ENCODE results near the gene KCNJ4. TPM values are rescaled to one million over a fixed set of nuclear protein-coding genes. Genes with fewer than 3 reads are reported as not detected.

KCNJ4 gene
- not detected for polyA plus RNA-seq (2012; ENCODE audit: insufficient read depth, insufficient read length, low read depth)

- H3K27me3 ChIP-seq = peaks cover 61% of the 10 kb centered on the region
- no peaks in the 10 kb centered on the region for H3K9me3 ChIP-seq
- H3K36me3 ChIP-seq = no peaks in the 10 kb centered on the region
- no peak for DNase-seq
- no peaks in the 10 kb centered on the region for H3K4me1 ChIP-seq
- peak within 1 kb of the TSS; percentile 24 for H3K4me3 ChIP-seq (ENCODE audit: low read depth, low read length)
- TF ChIP-seq, protein P1, sequence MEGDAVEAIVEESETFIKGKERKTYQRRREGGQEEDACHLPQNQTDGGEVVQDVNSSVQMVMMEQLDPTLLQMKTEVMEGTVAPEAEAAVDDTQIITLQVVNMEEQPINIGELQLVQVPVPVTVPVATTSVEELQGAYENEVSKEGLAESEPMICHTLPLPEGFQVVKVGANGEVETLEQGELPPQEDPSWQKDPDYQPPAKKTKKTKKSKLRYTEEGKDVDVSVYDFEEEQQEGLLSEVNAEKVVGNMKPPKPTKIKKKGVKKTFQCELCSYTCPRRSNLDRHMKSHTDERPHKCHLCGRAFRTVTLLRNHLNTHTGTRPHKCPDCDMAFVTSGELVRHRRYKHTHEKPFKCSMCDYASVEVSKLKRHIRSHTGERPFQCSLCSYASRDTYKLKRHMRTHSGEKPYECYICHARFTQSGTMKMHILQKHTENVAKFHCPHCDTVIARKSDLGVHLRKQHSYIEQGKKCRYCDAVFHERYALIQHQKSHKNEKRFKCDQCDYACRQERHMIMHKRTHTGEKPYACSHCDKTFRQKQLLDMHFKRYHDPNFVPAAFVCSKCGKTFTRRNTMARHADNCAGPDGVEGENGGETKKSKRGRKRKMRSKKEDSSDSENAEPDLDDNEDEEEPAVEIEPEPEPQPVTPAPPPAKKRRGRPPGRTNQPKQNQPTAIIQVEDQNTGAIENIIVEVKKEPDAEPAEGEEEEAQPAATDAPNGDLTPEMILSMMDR (IDR thresholded peaks at IDR 0.05; ENCODE audit: low read depth, low read length) = no peak
Observed at GRCh38 chr22:38455076-38455529, at the start of gene KCNJ4. TSS of gene KCNJ4 (minus strand) at chr22:38455199. CDS start at chr22:38428132, 27,067 bp downstream.

DNA sequence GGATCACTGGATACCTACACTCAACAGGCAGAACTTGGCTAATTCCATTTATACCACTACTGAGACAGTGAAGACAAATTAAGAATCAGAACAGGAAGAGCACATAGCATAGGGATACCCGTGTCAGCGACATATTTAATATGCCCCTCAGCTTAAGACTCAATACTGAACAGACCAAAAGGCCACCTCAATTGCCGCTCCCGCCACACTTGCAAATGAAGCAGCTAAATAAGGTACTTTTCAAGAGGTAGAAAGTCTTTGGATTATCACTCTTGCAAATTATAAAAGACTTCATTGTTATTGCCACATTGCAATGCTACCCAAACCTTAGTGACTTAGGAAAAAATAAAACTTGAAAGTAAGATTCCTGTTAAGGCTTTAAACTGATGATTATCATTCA lies 48.0 kb upstream of the KCNJ4 start:
- H3K36me3 ChIP-seq = peaks cover 70% of the 10 kb centered on the region
- H3K27me3 ChIP-seq = no peaks in the 10 kb centered on the region
- no peak for DNase-seq
- TF ChIP-seq, protein P1 (IDR thresholded peaks at IDR 0.05; ENCODE audit: low read depth, low read length) = no peak
- no peaks in the 10 kb centered on the region for H3K9me3 ChIP-seq
- H3K4me3 ChIP-seq (ENCODE audit: low read depth, low read length) = 0 out of 2 replicates have a peak overlapping the region, but pooled peaks have one; percentile 2
- peaks cover 5% of the 10 kb centered on the region for H3K4me1 ChIP-seq

DNA sequence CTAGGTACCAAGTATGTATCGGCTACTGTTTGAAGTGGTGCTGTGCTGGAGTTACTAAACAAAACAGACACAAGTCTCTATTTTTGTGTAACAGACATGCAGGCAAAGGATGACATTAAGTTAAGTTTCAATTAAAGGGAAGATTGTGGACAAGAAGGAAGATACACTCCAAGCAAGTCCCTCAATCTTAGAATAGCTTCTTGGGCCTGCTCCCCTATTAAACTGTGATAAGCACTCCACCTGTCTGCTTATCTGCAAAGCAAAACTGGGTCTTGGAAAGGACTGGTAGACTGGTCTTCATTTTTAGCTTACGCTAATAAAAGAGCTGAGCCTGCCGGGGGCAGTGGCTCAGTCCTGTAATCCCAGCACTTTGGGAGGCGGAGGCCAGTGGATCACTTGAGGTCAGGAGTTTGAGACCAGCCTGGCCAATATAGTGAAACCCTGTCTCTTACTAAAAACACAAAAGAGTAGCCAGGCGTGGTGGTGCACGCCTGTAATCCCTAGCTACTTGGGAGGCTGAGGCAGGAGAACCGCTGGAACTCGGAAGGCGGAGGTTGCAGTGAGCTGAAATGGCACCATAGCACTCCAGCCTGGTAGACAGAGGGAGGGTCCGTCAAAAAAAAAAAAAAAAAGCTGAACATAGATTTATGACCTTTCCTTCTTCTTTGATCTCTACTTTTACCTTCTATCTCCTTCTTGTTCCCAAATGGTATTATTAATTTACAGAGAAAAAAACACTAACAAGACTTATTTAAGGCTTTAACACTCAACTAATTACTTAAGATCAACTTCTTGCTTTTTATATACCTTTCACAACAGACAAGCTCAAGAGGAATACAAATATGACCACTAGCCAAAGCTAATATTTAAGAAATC lies 47.0 kb upstream of the KCNJ4 start:
- Histone ChIP-seq H3K9me3 (no peaks in the 10 kb centered on the region), H3K4me1 (peaks cover 3% of the 10 kb centered on the region), H3K27me3 (no peaks in the 10 kb centered on the region), H3K36me3 (peaks cover 80% of the 10 kb centered on the region), H3K4me3 (ENCODE audit: low read depth, low read length) (no peak overlapping the region)
- DNase-seq = no peak
- TF ChIP-seq, protein P1 (IDR thresholded peaks at IDR 0.05; ENCODE audit: low read depth, low read length) = no peak

- no peak for DNase-seq
- Histone ChIP-seq H3K36me3 (peaks cover 96% of the 10 kb centered on the region), H3K9me3 (no peaks in the 10 kb centered on the region), H3K4me3 (ENCODE audit: low read depth, low read length) (no peak overlapping the region), H3K4me1 (no peaks in the 10 kb centered on the region), H3K27me3 (no peaks in the 10 kb centered on the region)
- TF ChIP-seq, protein P1 (IDR thresholded peaks at IDR 0.05; ENCODE audit: low read depth, low read length) = no peak
Observed at GRCh38 chr22:38497869-38498268, 42.9 kb upstream of the KCNJ4 start.

DNA sequence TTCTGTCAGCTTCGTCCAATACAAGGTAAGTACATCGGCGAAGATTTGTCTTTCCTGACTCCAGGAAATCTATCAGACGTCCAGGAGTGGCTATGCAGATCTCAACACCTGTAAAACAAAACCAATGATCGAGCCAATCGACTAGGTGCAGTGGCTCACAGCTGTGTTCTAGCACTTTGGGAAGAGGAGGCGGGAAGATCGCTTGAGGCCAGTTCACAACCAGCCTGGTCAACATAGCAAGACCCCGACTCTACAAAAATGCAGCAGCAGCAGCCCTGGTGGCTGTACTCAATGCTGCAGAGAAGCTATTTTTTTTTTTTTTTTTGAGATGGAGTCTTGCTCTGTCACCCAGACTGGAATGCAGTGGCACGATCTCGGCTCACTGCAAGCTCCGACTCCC lies 39.9 kb upstream of the KCNJ4 start:
- Histone ChIP-seq H3K4me1 (no peaks in the 10 kb centered on the region; the same call in 1 of the 2 replicates), H3K27me3 (no peaks in the 10 kb centered on the region), H3K9me3 (no peaks in the 10 kb centered on the region), H3K36me3 (peaks cover 100% of the 10 kb centered on the region), H3K4me3 (ENCODE audit: low read depth, low read length) (no peak overlapping the region)
- TF ChIP-seq, protein P1 (IDR thresholded peaks at IDR 0.05; ENCODE audit: low read depth, low read length) = no peak
- no peak for DNase-seq

DNA sequence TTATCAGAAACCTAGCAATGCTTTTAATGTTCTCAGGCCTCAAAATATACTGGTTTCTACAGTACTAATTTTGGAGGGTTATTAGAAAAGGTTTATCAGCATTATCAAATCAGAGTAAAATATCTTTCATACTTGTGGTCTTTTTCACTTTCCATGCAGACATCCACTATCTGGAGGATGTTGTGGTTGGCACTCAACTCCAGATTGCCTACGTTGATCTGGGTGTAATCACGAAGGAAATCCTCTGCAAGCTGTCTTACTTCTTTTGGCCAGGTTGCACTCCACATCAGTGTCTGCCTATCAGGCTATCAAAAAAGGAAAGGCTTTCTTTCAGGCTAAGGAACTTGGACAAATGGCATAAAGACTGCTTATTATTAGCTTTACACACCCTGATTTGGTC lies 39.5 kb upstream of the KCNJ4 start:
- Histone ChIP-seq H3K4me3 (ENCODE audit: low read depth, low read length) (no peak overlapping the region), H3K4me1 (no peaks in the 10 kb centered on the region; the same call in 1 of the 2 replicates)

More for the DNA sequence above, 39.5 kb upstream of the KCNJ4 start:
- TF ChIP-seq, protein P1 (IDR thresholded peaks at IDR 0.05; ENCODE audit: low read depth, low read length) = no peak
- Histone ChIP-seq H3K9me3 (no peaks in the 10 kb centered on the region), H3K36me3 (peaks cover 100% of the 10 kb centered on the region), H3K27me3 (no peaks in the 10 kb centered on the region)
- DNase-seq = no peak
